CD8-positive, alpha-beta memory T cell (primary cell): ENCODE data around the gene RBP3. TPM values are rescaled to one million over a fixed set of nuclear protein-coding genes. Genes with fewer than 3 reads are reported as not detected.

ENCODE experiments used
- CTCF ChIA-PET: fragments of 350-600 bp; sonication (Branson Sonifier 250); formaldehyde crosslinking; loops from one replicate; lab custom pipeline; 2021; ENCODE audit warnings: antibody characterized with exemption; lab: Charles Lee
- POLR2A ChIA-PET: fragments of 350-600 bp; sonication (Branson Sonifier 250); formaldehyde crosslinking; loops from one replicate; lab custom pipeline; 2021; ENCODE audit warnings: antibody characterized with exemption; lab: Charles Lee
- DNase-seq, 5 donors: peaks; one replicate each; pipeline versions ENCODE4 v3.0.0 to v3.0.0-alpha.2; 2020 to 2022; ENCODE audit warnings: mixed read lengths in 1 of 5
- H3K27ac ChIP-seq: one replicate; pipeline ENCODE4 v1.7.0; 2013; ENCODE audit warnings: low read depth, mild to moderate bottlenecking, low read length, moderate library complexity
- H3K27me3 ChIP-seq: 2 replicates; pipeline ENCODE4 v1.7.0; 2013; ENCODE audit warnings: low read length, mild to moderate bottlenecking; ENCODE audit not compliant: insufficient read depth, poor library complexity, severe bottlenecking
- H3K36me3 ChIP-seq: 2 replicates; pipeline ENCODE4 v1.7.0; 2013; ENCODE audit warnings: mild to moderate bottlenecking, low read length, moderate library complexity; ENCODE audit not compliant: insufficient read depth
- H3K4me1 ChIP-seq: 2 replicates; pipeline ENCODE4 v1.7.0; 2013; ENCODE audit warnings: mild to moderate bottlenecking, low read length, moderate library complexity; ENCODE audit not compliant: insufficient read depth
- H3K4me3 ChIP-seq: 2 replicates; pipeline ENCODE4 v1.7.0; 2013; ENCODE audit warnings: mild to moderate bottlenecking, low read length
- H3K9me3 ChIP-seq: 2 replicates; pipeline ENCODE4 v1.7.0; 2013; ENCODE audit warnings: mild to moderate bottlenecking, low read length
- H3K27ac Mint-ChIP-seq, 8 donors: one replicate each; pipeline ENCODE4 v1.8.0; 2020 to 2021; ENCODE audit warnings: mixed read lengths in 8 of 8, mild to moderate bottlenecking in 6 of 8, inconsistent platforms in 3 of 8, moderate library complexity in 3 of 8
- H3K27me3 Mint-ChIP-seq, 2 donors: one replicate each; pipeline ENCODE4 v1.8.0; 2020 to 2021; ENCODE audit warnings: mixed read lengths in 2 of 2, mild to moderate bottlenecking in 1 of 2, moderate library complexity in 1 of 2
- H3K36me3 Mint-ChIP-seq, 3 donors: one replicate each; pipeline ENCODE4 v1.8.0; 2020 to 2021; ENCODE audit warnings: mixed read lengths in 3 of 3, inconsistent platforms in 1 of 3, mild to moderate bottlenecking in 1 of 3
- H3K4me1 Mint-ChIP-seq, 3 donors: one replicate each; pipeline ENCODE4 v1.8.0; 2020 to 2021; ENCODE audit warnings: mixed read lengths in 3 of 3, inconsistent platforms in 1 of 3, mild to moderate bottlenecking in 1 of 3
- H3K4me3 Mint-ChIP-seq, 7 donors: one replicate each; pipeline ENCODE4 v1.8.0; 2020 to 2021; ENCODE audit warnings: mixed read lengths in 7 of 7, mild to moderate bottlenecking in 6 of 7, moderate library complexity in 4 of 7, inconsistent platforms in 2 of 7
- H3K9me3 Mint-ChIP-seq, 5 donors: one replicate each; pipeline ENCODE4 v1.8.0; 2020 to 2022; ENCODE audit warnings: mixed read lengths in 5 of 5, mild to moderate bottlenecking in 3 of 5, moderate library complexity in 2 of 5, inconsistent platforms in 1 of 5
- polyA plus RNA-seq: library from polyadenylated mRNA; unstranded; fragments of 300-500 nt; fragmentation: Illumina TruSeq; gene quantifications from one replicate; pipeline ENCODE4 v1.2.3, GENCODE V29; 2021
- total RNA-seq, 2 experiments: library from RNA; stranded (reverse); gene quantifications; one replicate each; pipeline ENCODE4 v1.2.3, GENCODE V29; 2021

RBP3 gene
- total and polyA plus RNA-seq, 3 experiments from 2014 or later: not detected

- no peaks in the 10 kb centered on the region for H3K4me1 Mint-ChIP-seq
- Histone ChIP-seq H3K27ac (no peak overlapping the region), H3K36me3 (no peaks in the 10 kb centered on the region), H3K27me3 (no peaks in the 10 kb centered on the region), H3K9me3 (no peaks in the 10 kb centered on the region), H3K4me1 (no peaks in the 10 kb centered on the region), H3K4me3 (no peak overlapping the region)
- no peak for DNase-seq
- H3K4me3 Mint-ChIP-seq: no peak overlapping the region
- peaks cover 0 to 5% of the 10 kb centered on the region in 2 donors for H3K27me3 Mint-ChIP-seq
- ChIA-PET CTCF (interaction anchor here (1.2 kb wide), 1 partner anchor 334 kb away, joined by 3 read pairs; no protein-coding TSS in a partner anchor), POLR2A (no interaction called here)
- H3K9me3 Mint-ChIP-seq: no peaks in the 10 kb centered on the region
- no peak overlapping the region for H3K27ac Mint-ChIP-seq
- H3K36me3 Mint-ChIP-seq: no peaks in the 10 kb centered on the region
Observed at GRCh38 chr10:47358457-47358856, 10.3 kb downstream of the RBP3 start.

DNA sequence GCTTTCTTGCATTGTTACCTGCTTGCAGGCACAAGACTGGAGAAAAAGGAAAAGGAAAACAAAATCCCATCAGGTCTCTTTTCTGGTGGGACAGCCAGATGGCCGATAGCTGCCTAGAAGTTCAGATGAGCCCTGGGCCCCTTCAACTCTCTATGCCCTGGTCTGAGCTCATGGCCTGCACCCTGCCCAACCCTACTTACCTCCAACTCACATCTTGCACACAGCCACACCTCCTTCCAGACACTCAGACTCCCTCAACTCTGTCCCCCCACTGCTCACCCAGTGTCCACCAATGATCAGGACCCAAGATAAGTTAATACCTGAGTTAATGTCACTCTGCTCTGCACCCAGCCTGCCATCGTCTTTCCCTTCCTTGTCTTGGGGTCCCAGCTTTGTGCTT is 10.9 kb downstream of the RBP3 start:
- Mint-ChIP-seq H3K9me3 (no peaks in the 10 kb centered on the region), H3K36me3 (no peaks in the 10 kb centered on the region), H3K4me1 (no peaks in the 10 kb centered on the region), H3K27me3 (peaks cover 0 to 5% of the 10 kb centered on the region in 2 donors), H3K27ac (peak overlapping the region in 2 of 8 donors; percentile 10 to 25), H3K4me3 (no peak overlapping the region)
- no peaks in the 10 kb centered on the region for H3K27me3 ChIP-seq
- no peak for DNase-seq
- no peak overlapping the region for H3K27ac ChIP-seq
- no peaks in the 10 kb centered on the region for H3K9me3 ChIP-seq
- H3K36me3 ChIP-seq: no peaks in the 10 kb centered on the region
- ChIA-PET POLR2A (no interaction called here), CTCF (interaction anchor here (1.2 kb wide), 1 partner anchor 334 kb away, joined by 3 read pairs; no protein-coding TSS in a partner anchor)
- no peak overlapping the region for H3K4me3 ChIP-seq
- H3K4me1 ChIP-seq: no peaks in the 10 kb centered on the region

GRCh38 chr10:47359626-47360418 is 11.7 kb downstream of the RBP3 start:
- POLR2A ChIA-PET: no interaction called here

DNA sequence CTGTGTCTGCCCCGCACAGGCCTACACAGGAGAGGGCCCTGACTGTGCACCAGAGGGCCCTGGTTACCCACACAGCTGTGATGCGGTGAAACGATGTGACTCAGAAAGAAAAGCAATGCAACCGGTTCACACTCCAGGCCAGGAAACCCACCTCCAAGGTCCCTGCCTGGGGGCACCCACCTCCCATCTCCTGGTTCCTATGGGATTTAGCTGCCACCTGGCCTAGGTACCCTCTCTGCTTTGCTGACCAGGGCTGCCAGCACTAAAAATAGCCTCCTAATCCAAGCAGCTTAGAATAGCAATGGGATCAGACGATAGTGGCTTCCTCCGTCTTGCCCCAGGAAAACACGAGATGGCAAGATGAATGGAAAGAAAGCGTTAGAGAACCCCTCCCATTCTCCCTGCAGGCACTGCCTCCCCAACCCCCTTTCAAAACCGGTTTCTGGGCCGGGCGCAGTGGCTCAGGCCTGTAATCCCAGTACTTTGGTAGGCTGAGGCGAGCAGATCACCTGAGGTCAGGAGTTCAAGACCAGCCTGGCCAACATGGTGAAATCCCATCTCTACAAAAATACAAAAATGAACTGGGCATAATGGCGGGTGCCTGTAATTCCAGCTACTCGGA is 12.4 kb downstream of the RBP3 start:
- no peaks in the 10 kb centered on the region for H3K4me1 ChIP-seq
- Mint-ChIP-seq H3K27ac (no peak overlapping the region), H3K4me3 (no peak overlapping the region), H3K9me3 (no peaks in the 10 kb centered on the region), H3K4me1 (no peaks in the 10 kb centered on the region), H3K27me3 (peaks cover 0 to 10% of the 10 kb centered on the region in 2 donors), H3K36me3 (no peaks in the 10 kb centered on the region)
- no peak overlapping the region for H3K4me3 ChIP-seq
- no peak overlapping the region for H3K27ac ChIP-seq
- CTCF ChIA-PET: no interaction called here
- POLR2A ChIA-PET: no interaction called here
- H3K27me3 ChIP-seq: no peaks in the 10 kb centered on the region
- no peaks in the 10 kb centered on the region for H3K9me3 ChIP-seq
- DNase-seq: no peak
- H3K36me3 ChIP-seq: no peaks in the 10 kb centered on the region

More at GRCh38 chr10:47359626-47360418, 11.7 kb downstream of the RBP3 start:
- no peak for DNase-seq
- no peak overlapping the region for H3K27ac Mint-ChIP-seq
- Histone ChIP-seq H3K9me3 (no peaks in the 10 kb centered on the region), H3K4me3 (no peak overlapping the region), H3K27me3 (no peaks in the 10 kb centered on the region), H3K36me3 (no peaks in the 10 kb centered on the region), H3K27ac (no peak overlapping the region), H3K4me1 (no peaks in the 10 kb centered on the region)
- CTCF ChIA-PET: no interaction called here
- H3K4me3 Mint-ChIP-seq: no peak overlapping the region
- H3K9me3 Mint-ChIP-seq: no peaks in the 10 kb centered on the region
- H3K36me3 Mint-ChIP-seq: no peaks in the 10 kb centered on the region
- peaks cover 0 to 5% of the 10 kb centered on the region in 2 donors for H3K27me3 Mint-ChIP-seq
- no peaks in the 10 kb centered on the region for H3K4me1 Mint-ChIP-seq

DNA sequence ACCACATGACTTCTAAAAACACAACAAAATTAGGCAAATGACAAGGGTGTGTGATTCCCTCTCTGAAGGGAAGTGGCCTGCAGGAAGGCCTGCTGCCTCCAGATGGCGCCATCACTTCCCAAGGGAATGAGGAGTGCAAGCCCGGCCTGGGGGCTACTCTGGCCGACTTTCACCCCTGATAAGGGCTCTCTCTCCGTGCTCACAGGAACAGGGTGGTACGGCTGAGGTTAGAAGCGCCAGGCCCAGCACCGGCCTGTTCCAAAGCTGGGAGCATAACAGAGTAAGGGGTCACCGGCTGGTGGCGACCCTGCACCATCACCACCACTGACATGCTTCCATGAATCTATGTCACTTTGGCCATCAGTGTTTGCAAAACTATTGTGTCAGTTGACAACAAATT is 13.1 kb downstream of the RBP3 start:
- no peak overlapping the region for H3K27ac Mint-ChIP-seq
- no peaks in the 10 kb centered on the region for H3K4me1 ChIP-seq
- no peak overlapping the region for H3K4me3 Mint-ChIP-seq
- no peaks in the 10 kb centered on the region for H3K4me1 Mint-ChIP-seq
- H3K4me3 ChIP-seq: no peak overlapping the region
- ChIA-PET CTCF (interaction anchor here (0.7 kb wide), 1 partner anchor 20 kb away, joined by 3 read pairs; no protein-coding TSS in a partner anchor), POLR2A (no interaction called here)
- H3K9me3 ChIP-seq: no peaks in the 10 kb centered on the region
- H3K27ac ChIP-seq: no peak overlapping the region
- H3K27me3 Mint-ChIP-seq: peaks cover 0 to 10% of the 10 kb centered on the region in 2 donors
- no peaks in the 10 kb centered on the region for H3K27me3 ChIP-seq
- no peaks in the 10 kb centered on the region for H3K36me3 Mint-ChIP-seq
- H3K36me3 ChIP-seq: no peaks in the 10 kb centered on the region
- no peaks in the 10 kb centered on the region for H3K9me3 Mint-ChIP-seq
- no peak for DNase-seq

DNA sequence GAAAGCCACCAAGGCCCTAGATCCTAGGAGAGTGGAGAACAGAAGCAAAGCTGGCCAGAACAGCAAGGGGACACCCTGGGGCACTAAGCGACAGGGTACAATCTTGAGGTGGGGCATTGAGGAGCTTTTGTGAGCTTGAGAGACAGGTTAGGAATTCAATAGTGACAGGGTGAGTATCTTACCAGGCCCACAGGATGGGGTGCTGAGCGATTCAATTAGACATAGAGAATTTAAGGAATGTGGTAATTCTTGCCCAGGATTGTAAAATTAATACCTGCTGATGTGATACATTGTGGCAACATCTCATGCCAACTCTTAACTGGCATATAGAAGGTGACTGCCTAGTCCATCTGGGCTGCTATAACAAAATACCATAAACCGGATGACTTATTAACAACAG is 14.0 kb downstream of the RBP3 start:
- POLR2A ChIA-PET: no interaction called here
- CTCF ChIA-PET: no interaction called here
- Histone ChIP-seq H3K36me3 (no peaks in the 10 kb centered on the region), H3K9me3 (no peaks in the 10 kb centered on the region), H3K27me3 (no peaks in the 10 kb centered on the region), H3K4me1 (no peaks in the 10 kb centered on the region), H3K4me3 (no peak overlapping the region), H3K27ac (no peak overlapping the region)
- DNase-seq: no peak
- peaks cover 0 to 10% of the 10 kb centered on the region in 2 donors for H3K27me3 Mint-ChIP-seq
- no peak overlapping the region for H3K27ac Mint-ChIP-seq
- no peaks in the 10 kb centered on the region for H3K36me3 Mint-ChIP-seq
- no peaks in the 10 kb centered on the region for H3K9me3 Mint-ChIP-seq
- no peak overlapping the region for H3K4me3 Mint-ChIP-seq
- H3K4me1 Mint-ChIP-seq: no peaks in the 10 kb centered on the region

- Mint-ChIP-seq H3K27ac (no peak overlapping the region), H3K9me3 (no peaks in the 10 kb centered on the region), H3K4me1 (no peaks in the 10 kb centered on the region), H3K4me3 (no peak overlapping the region), H3K36me3 (no peaks in the 10 kb centered on the region), H3K27me3 (peaks cover 0 to 10% of the 10 kb centered on the region in 2 donors)
- Histone ChIP-seq H3K4me3 (no peak overlapping the region), H3K36me3 (no peaks in the 10 kb centered on the region), H3K27ac (no peak overlapping the region), H3K9me3 (no peaks in the 10 kb centered on the region), H3K27me3 (no peaks in the 10 kb centered on the region), H3K4me1 (no peaks in the 10 kb centered on the region)
- CTCF ChIA-PET: interaction anchor here (1.0 kb wide), 1 partner anchor 12 kb away, joined by 3 read pairs; no protein-coding TSS in a partner anchor
- POLR2A ChIA-PET: no interaction called here
- no peak for DNase-seq
Observed at GRCh38 chr10:47363781-47364180, 15.6 kb downstream of the RBP3 start.

- no peak overlapping the region for H3K27ac Mint-ChIP-seq
- H3K36me3 Mint-ChIP-seq: no peaks in the 10 kb centered on the region
- POLR2A ChIA-PET: no interaction called here
- peaks cover 0 to 6% of the 10 kb centered on the region in 2 donors for H3K27me3 Mint-ChIP-seq
- Histone ChIP-seq H3K4me3 (no peak overlapping the region), H3K27me3 (no peaks in the 10 kb centered on the region), H3K9me3 (no peaks in the 10 kb centered on the region), H3K27ac (no peak overlapping the region), H3K36me3 (no peaks in the 10 kb centered on the region), H3K4me1 (no peaks in the 10 kb centered on the region)
- CTCF ChIA-PET: interaction anchor here (1.0 kb wide), 1 partner anchor 11 kb away, joined by 3 read pairs; no protein-coding TSS in a partner anchor
- H3K4me1 Mint-ChIP-seq: no peaks in the 10 kb centered on the region
- no peak for DNase-seq
- no peaks in the 10 kb centered on the region for H3K9me3 Mint-ChIP-seq
- H3K4me3 Mint-ChIP-seq: no peak overlapping the region
Observed at GRCh38 chr10:47364366-47364765, 16.2 kb downstream of the RBP3 start.
